H1 (cell line): ENCODE results near the gene RBM19.

Source experiments
- EZH2 ChIP-seq: fragments of 200-600 bp; sonication (generic); IDR thresholded peaks from 2 replicates; pipeline ENCODE4 v1.7.1; 2012; ENCODE audit warnings: low read depth, mild to moderate bottlenecking, moderate library complexity, low read length, inconsistent platforms; ENCODE audit not compliant: severe bottlenecking
- GABPA ChIP-seq: IDR thresholded peaks from 2 replicates; pipeline ENCODE4 v1.6.1; 2011; ENCODE audit warnings: mild to moderate bottlenecking, low read length, moderate library complexity, borderline replicate concordance; ENCODE audit not compliant: insufficient read depth
- POLR2A ChIP-seq, 2 experiments: IDR thresholded peaks; 1 replicate in 1 of 2; 2 replicates in 1 of 2; pipeline ENCODE4 v1.6.1; 2011; ENCODE audit warnings: low read depth in 2 of 2, low read length in 2 of 2, mild to moderate bottlenecking in 2 of 2; ENCODE audit errors: control extremely low read depth in 1 of 2
- POLR2AphosphoS5 ChIP-seq: IDR thresholded peaks from 2 replicates; pipeline ENCODE4 v1.6.1; 2011; ENCODE audit warnings: low read depth, low read length
- RFX5 ChIP-seq: IDR thresholded peaks from 2 replicates; pipeline ENCODE4 v1.6.1; 2011; ENCODE audit warnings: low read depth, low read length, improper control_type of control experiment, borderline replicate concordance
- RXRA ChIP-seq: IDR thresholded peaks from 2 replicates; pipeline ENCODE4 v1.6.1; 2011; ENCODE audit warnings: low read depth, mild to moderate bottlenecking, low read length, moderate library complexity; ENCODE audit not compliant: insufficient read depth
- TCF12 ChIP-seq: IDR thresholded peaks from 2 replicates; pipeline ENCODE4 v1.6.1; 2011; ENCODE audit warnings: low read depth, mild to moderate bottlenecking, low read length
- USF2 ChIP-seq: IDR thresholded peaks from 2 replicates; pipeline ENCODE4 v1.6.1; 2011; ENCODE audit warnings: low read length, improper control_type of control experiment
- TF ChIP-seq, protein P1 (sequence below), 3 experiments: IDR thresholded peaks; 1 replicate in 2 of 3; 2 replicates in 1 of 3; pipeline versions ENCODE4 v1.5.1 to v1.6.1; 2011; ENCODE audit warnings: low read length in 3 of 3, mild to moderate bottlenecking in 3 of 3, inconsistent platforms in 2 of 3, low read depth in 1 of 3, moderate library complexity in 1 of 3; ENCODE audit not compliant: insufficient read depth in 1 of 3; ENCODE audit errors: control extremely low read depth in 1 of 3

- TF ChIP-seq RFX5 (no peak), RXRA (no peak), USF2 (no peak), EZH2 (no peak), POLR2AphosphoS5 (no peak), TCF12 (no peak), GABPA (no peak), POLR2A (IDR thresholded peaks at IDR 0.05; ENCODE audit: control extremely low read depth in 1 of 2, low read depth in 2 of 2, low read length in 2 of 2) (no peak)
- TF ChIP-seq, protein P1, sequence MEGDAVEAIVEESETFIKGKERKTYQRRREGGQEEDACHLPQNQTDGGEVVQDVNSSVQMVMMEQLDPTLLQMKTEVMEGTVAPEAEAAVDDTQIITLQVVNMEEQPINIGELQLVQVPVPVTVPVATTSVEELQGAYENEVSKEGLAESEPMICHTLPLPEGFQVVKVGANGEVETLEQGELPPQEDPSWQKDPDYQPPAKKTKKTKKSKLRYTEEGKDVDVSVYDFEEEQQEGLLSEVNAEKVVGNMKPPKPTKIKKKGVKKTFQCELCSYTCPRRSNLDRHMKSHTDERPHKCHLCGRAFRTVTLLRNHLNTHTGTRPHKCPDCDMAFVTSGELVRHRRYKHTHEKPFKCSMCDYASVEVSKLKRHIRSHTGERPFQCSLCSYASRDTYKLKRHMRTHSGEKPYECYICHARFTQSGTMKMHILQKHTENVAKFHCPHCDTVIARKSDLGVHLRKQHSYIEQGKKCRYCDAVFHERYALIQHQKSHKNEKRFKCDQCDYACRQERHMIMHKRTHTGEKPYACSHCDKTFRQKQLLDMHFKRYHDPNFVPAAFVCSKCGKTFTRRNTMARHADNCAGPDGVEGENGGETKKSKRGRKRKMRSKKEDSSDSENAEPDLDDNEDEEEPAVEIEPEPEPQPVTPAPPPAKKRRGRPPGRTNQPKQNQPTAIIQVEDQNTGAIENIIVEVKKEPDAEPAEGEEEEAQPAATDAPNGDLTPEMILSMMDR (IDR thresholded peaks at IDR 0.05; ENCODE audit: control extremely low read depth in 1 of 3, insufficient read depth in 1 of 3, low read depth in 1 of 3, low read length in 3 of 3), result peak; percentile 43 to 75 (median 63)
Measured at GRCh38 chr12:113867258-113867657, 98.9 kb downstream of the RBM19 start.
